DOHH2 (cell line): ENCODE data around the gene RNLS.
"Not testable (repeated sequence)": the region's sequence is repeated elsewhere in the genome, so short reads cannot be mapped to it uniquely, and the experiment has no call there.

Experiments
- H3F3A ChIP-seq: fragments of 200-600 bp; sonication (generic), shearing (Covaris generic); 2 replicates; pipeline ENCODE4 v1.6.0; 2016; ENCODE audit warnings: antibody characterized with exemption, mild to moderate bottlenecking; ENCODE audit not compliant: control insufficient read depth, insufficient read depth
- H3K27ac ChIP-seq: fragments of 200-600 bp; sonication (generic); 2 replicates; pipeline ENCODE4 v1.5.1; 2014; ENCODE audit warnings: low read depth, mild to moderate bottlenecking, low read length, moderate library complexity
- H3K27me3 ChIP-seq: fragments of 200-600 bp; sonication (generic); 2 replicates; pipeline ENCODE4 v1.6.1; 2014; ENCODE audit warnings: mild to moderate bottlenecking, low read length, mixed read lengths; ENCODE audit not compliant: control insufficient read depth
- H3K36me3 ChIP-seq: fragments of 200-600 bp; sonication (generic); 2 replicates; pipeline ENCODE4 v1.6.1; 2014; ENCODE audit warnings: mild to moderate bottlenecking, low read length, moderate library complexity, mixed read lengths; ENCODE audit not compliant: control insufficient read depth
- H3K4me1 ChIP-seq: fragments of 200-600 bp; sonication (generic); 2 replicates; pipeline ENCODE4 v1.6.1; 2014; ENCODE audit warnings: mild to moderate bottlenecking, low read length, mixed read lengths; ENCODE audit not compliant: control insufficient read depth
- H3K4me2 ChIP-seq: fragments of 200-600 bp; sonication (generic); 2 replicates; pipeline ENCODE4 v1.6.0; 2014; ENCODE audit warnings: mild to moderate bottlenecking, low read length, moderate library complexity
- H3K4me3 ChIP-seq: fragments of 200-600 bp; sonication (generic); 2 replicates; pipeline ENCODE4 v1.5.1; 2014; ENCODE audit warnings: mild to moderate bottlenecking, low read length, mixed read lengths
- H3K79me2 ChIP-seq: fragments of 200-600 bp; sonication (generic); 2 replicates; pipeline ENCODE4 v1.6.1; 2014; ENCODE audit warnings: mild to moderate bottlenecking, low read length, mixed read lengths; ENCODE audit not compliant: control insufficient read depth
- H3K9me2 ChIP-seq: fragments of 200-600 bp; sonication (generic); replicated peaks from 2 replicates; pipeline ENCODE4 v1.6.1; 2014; ENCODE audit warnings: mild to moderate bottlenecking, low read length, mixed read lengths; ENCODE audit not compliant: control insufficient read depth
- H3K9me3 ChIP-seq: fragments of 200-600 bp; sonication (generic); 2 replicates; pipeline ENCODE4 v1.6.1; 2014; ENCODE audit warnings: antibody characterized with exemption, low read length, mixed read lengths; ENCODE audit not compliant: control insufficient read depth, insufficient read depth
- H4K20me1 ChIP-seq: fragments of 200-600 bp; sonication (generic); 2 replicates; pipeline ENCODE4 v1.6.0; 2014; ENCODE audit warnings: low read depth, mild to moderate bottlenecking, antibody characterized with exemption, low read length, moderate library complexity; ENCODE audit not compliant: control insufficient read depth, insufficient read depth
- CTCF ChIP-seq: fragments of 200-600 bp; sonication (generic); IDR thresholded peaks from one replicate; pipeline ENCODE4 v1.5.1; 2014; ENCODE audit warnings: antibody characterized with exemption, mild to moderate bottlenecking, low read depth, low read length; ENCODE audit not compliant: poor library complexity, severe bottlenecking
- EZH2phosphoT487 ChIP-seq: fragments of 200-600 bp; sonication (generic); IDR thresholded peaks from 2 replicates; pipeline ENCODE4 v1.6.1; 2017; ENCODE audit warnings: borderline replicate concordance, mild to moderate bottlenecking, antibody characterized with exemption, low read length, moderate library complexity, mixed read lengths

The RNLS gene

DNA sequence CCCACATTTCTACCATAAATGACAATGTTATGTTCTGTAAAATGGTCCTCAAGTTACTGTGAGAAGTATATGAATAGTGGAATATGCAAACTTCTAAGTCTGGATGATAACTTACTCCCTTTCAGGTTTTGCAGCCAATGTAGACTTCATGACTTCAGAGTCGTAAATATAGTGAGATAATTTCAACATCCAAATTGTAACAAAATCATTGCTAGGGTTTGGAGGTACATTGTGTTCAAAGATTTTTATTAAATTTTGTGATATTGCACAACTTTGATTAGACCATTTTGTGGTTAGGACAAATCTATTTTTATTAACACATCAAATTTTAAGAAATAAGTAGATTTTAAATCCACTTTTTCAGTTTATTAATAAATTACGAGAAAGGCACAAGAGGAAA lies 270.3 kb downstream of the RNLS start:
- peaks cover 2% of the 10 kb centered on the region; the same call in 1 of the 2 replicates for H3K9me3 ChIP-seq
- H3K79me2 ChIP-seq: no peaks in the 10 kb centered on the region
- H3K36me3 ChIP-seq: no peaks in the 10 kb centered on the region
- TF ChIP-seq EZH2phosphoT487: no peak
- H3K4me1 ChIP-seq: peaks cover 48% of the 10 kb centered on the region
- H4K20me1 ChIP-seq: no peaks in the 10 kb centered on the region
- H3K27me3 ChIP-seq: no peaks in the 10 kb centered on the region
- no peaks in the 10 kb centered on the region for H3K9me2 ChIP-seq
- no peaks in the 10 kb centered on the region for H3F3A ChIP-seq
- H3K4me2 ChIP-seq: no peak overlapping the region
- H3K4me3 ChIP-seq: no peak overlapping the region
- H3K27ac ChIP-seq: no peak overlapping the region

GRCh38 chr10:88311264-88311663 lies 271.9 kb downstream of the RNLS start:
- Histone ChIP-seq H4K20me1 (no peaks in the 10 kb centered on the region), H3K4me2 (no peak overlapping the region), H3K27me3 (no peaks in the 10 kb centered on the region), H3K27ac (no peak overlapping the region), H3K79me2 (no peaks in the 10 kb centered on the region), H3K9me2 (no peaks in the 10 kb centered on the region), H3K9me3 (no peaks in the 10 kb centered on the region), H3F3A (no peaks in the 10 kb centered on the region), H3K4me3 (no peak overlapping the region), H3K4me1 (peaks cover 50% of the 10 kb centered on the region), H3K36me3 (no peaks in the 10 kb centered on the region)
- no peak for TF ChIP-seq CTCF
- TF ChIP-seq EZH2phosphoT487: no peak

GRCh38 chr10:88309365-88309764 lies 273.8 kb downstream of the RNLS start:
- no peaks in the 10 kb centered on the region for H3K9me2 ChIP-seq
- H3F3A ChIP-seq: no peaks in the 10 kb centered on the region
- H3K27me3 ChIP-seq: no peaks in the 10 kb centered on the region
- no peaks in the 10 kb centered on the region for H3K9me3 ChIP-seq
- no peak overlapping the region for H3K4me3 ChIP-seq
- no peaks in the 10 kb centered on the region for H3K36me3 ChIP-seq
- no peak overlapping the region for H3K4me2 ChIP-seq
- H3K27ac ChIP-seq: no peak overlapping the region
- TF ChIP-seq CTCF (no peak), EZH2phosphoT487 (no peak)
- H3K4me1 ChIP-seq: peaks cover 43% of the 10 kb centered on the region
- H3K79me2 ChIP-seq: no peaks in the 10 kb centered on the region
- no peaks in the 10 kb centered on the region for H4K20me1 ChIP-seq

GRCh38 chr10:88308361-88308760 lies 274.8 kb downstream of the RNLS start:
- H3K27me3 ChIP-seq, H3K36me3 ChIP-seq, H3K9me2 ChIP-seq, H3K4me3 ChIP-seq, H3K27ac ChIP-seq, H3K4me2 ChIP-seq, H3K79me2 ChIP-seq, H3F3A ChIP-seq, H3K9me3 ChIP-seq, H4K20me1 ChIP-seq: not testable (repeated sequence)
- H3K4me1 ChIP-seq: peaks cover 38% of the 10 kb centered on the region
